Hematopoietic multipotent progenitor cell treated with erythropoietin and hydrocortisone succinate and interleukin-3 and kit ligand, for 15 days (in vitro differentiated cells): Measurements from ENCODE around the gene KCNE4.
A peak's percentile ranks its signal among the peaks of the same experiment; 100 is the strongest.

Source experiments
- DNase-seq: peaks from one replicate; pipeline ENCODE4 v3.0.0-alpha.2; 2015; ENCODE audit warnings: low spot score

The KCNE4 gene

DNA sequence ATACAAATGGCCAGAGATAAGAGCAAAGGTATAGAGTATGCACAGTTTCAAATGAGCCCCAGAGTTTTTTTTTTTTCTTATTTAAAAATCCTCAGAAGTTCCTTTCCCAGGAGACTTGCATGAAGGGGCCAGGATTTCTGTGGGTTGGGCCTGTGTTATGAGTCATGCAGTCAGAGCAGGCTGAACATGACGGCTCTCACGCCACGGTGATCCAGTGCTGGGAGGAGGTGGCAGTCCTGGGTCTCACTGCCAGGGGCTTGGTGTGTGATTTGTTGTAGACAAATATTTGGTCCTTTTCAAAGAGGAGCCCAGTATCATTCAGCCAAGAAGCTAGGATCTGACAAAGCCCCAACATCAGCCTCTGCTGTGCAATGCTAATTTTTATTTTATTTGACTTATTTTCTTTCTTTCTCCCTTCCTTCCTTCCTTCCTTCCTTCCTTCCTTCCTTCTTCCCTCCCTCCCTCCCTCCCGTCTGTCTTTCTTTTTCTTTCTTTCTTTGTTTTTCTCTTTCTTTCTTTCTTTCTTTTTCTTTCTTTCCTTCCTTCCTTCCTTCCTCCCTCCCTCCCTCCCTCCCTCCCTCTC, 10.4 kb upstream of the KCNE4 start:
- no peak for DNase-seq

DNA sequence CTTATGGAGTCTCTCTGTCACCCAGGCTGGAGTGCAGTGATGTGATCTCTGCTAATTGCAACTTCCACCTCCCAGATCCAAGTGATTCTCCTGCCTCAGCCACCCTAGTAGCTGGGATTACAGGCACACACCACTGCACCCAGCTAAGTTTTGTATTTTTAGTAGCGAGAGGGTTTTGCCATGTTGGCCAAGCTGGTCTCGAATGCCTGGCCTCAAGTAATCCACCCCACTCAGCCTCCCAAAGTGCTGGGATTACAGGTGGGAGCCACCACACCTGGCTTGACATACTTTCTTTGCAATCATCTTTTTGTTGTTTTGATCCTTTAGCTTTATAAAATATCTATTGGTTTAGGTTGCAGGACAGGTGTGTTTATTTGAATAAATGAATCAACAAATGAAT, 9.7 kb upstream of the KCNE4 start:
- no peak for DNase-seq

DNA sequence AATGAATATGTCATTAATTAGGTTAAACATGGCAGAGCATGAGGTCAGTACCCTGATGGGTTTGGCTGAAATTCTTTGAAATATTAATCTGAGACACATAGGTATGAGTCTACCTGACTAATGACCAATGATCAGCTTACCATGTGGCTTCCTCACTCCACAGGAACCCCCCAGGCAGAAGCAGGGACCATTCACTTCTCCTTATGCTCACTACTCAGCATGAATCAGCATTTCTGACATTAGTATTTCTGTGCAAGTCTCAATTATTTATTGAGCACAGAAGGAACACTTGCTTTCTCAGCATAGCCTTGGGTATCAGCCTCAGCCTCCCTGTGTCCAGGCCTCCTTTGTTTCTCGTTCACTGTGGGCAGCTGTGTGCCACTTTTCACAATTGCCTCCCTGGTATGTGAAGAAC, 9.3 kb upstream of the KCNE4 start:
- DNase-seq: no peak

DNA sequence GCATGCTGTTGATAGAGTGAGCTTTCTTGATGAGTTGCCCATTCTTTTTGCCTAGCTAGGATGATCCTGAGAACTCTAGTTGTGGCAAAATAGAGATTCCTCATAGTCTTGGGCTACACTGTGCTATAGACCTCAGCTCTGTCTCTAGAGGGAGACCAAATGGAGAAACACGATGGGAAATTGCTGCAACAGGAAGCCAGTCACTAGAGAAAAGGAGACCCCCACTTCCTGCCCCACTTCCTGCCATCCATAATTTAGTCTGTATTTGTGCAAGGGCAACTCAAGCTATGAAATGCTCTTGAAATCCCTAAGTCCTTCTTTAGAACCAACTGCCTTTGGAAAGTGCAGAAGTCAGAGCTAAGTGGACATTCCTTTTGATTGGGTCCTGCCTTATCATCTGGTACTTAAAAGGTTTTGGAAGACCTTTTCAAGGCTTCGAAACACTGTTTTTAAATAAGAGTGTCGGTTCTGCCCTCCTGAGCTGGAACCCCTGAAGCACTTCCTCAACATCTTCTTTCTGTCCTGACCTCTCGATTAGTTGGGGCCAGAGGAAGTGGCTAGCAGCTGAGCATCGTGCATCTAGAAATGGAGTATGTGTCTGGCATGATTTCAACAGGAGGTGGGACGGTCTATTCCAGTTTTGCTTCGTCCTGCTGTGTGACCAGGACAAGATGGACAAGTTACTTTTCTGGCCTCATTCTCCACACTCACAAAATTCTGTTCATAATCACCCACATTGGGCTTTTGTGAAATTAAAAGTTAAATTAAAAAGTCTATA, 8.6 kb upstream of the KCNE4 start:
- no peak for DNase-seq

DNA sequence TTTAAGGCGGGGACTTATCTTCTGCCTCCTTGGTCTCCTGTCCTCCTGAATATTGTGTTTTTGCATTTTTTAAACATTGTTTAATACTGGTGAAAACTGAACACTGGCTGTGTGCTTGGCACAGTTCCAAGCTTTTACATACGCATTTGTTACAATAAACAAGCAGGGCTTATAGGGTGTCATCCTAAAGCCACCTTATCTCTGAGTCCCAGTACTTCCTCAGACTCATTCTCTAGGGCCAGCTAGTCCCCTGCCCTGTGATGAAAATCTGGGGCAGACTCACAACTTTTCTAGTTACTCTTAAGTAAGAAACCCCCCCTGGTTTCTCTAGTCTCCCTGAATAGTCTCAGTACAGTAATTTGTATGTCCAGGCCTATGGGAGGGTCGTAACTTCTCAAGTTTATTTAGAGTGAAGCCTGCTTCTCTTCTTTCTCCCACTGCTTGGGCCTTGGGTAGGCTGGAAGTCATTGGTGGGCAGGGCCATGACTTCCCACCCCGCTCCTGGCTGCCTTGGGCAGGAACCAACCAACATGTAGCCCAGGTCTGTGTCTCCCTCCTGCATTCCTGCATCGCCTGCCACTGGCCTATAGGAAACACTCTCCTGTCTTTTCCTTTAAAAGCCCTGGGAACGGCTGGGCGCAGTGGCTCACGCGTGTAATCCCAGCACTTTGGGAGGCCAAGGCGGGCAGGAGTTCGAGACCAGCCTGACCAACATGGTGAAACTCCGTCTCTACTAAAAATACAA, 7.7 kb upstream of the KCNE4 start:
- peak; percentile 7 for DNase-seq

DNA sequence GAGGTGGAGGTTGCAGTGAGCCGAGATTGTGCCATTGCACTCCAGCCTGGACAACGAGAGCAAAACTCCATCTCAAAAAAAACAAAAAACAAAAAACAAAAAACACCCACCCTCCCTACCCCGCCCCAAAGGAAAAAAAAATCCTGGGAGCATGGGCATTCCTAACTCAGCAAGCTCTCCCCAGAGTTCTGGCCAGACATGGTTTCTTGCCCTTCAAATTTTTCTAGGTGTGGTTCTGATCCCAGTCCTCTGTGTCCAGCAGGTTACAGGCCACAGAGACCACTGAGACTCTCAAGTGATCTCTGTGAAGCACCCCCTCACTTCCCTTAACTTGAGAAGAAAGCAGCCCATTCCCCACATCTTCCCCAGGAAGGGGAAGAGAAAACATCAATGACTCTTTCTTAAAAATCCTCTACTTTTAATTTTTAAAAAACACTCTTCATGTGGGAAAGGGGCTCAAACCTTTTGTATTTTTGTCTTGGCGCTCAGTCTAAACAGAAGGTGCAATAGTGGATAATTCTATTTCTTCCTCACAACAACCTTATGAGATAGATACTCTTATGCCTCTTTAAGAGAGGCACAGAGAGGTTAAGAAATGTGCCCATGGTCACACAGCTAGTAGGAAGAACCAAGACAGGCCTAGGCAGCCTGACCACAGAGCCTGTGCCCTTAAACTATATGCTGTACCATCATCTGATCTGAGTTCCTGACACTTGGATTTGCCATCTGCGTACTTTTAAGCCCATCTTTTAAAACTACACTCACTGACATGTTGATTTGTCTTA, 6.9 kb upstream of the KCNE4 start:
- no peak for DNase-seq

DNA sequence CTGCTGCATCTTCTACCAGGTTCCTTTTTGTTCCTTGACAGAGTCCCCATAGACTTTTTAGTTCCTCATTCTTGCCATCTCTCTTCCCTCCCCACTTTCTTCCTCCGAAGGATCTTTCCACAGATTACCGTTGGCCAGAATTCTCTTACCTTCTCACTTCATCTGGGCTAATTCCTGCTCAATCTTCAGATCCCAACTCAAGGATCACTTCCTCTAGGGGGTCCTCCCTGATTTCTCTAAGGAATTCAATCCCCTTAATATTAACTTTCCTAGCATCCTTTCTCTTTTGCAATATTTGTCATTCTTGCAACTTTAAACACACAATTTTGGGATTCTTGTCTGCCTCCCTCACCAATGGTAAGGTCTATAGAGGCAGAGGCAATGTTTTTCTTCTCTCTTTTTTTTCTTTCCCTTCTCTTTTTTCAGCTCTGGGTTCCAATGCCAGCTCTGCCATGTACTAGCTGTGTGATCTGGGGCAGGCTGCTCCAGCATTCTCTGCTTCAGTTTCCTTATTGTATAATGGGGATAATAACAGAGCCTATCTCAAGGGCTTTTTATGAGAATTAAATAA, 5.4 kb upstream of the KCNE4 start:
- no peak for DNase-seq

DNA sequence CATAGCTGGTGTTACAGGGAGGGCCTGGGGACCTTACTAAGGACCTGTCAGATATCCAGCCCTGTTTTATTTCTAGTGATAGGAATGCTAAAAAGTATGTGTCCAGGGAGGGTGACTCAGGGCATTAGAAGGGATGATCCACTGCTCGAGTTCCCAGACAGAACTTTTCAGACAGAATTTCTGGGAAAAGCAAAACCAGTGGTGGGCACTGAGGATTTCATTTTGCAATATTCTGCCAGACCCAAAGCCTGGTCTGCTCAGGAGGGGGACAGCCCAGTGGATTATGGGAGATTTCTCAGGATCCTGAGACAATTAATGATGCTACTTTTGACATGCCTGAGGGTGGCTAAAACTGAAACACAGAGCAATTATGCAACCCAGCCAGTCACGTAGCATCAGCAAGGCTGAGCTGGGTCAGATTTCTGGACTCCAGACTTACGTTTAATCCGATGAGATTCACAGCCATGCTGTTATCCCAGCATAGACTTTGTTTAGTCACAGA, 4.7 kb upstream of the KCNE4 start:
- no peak for DNase-seq

DNA sequence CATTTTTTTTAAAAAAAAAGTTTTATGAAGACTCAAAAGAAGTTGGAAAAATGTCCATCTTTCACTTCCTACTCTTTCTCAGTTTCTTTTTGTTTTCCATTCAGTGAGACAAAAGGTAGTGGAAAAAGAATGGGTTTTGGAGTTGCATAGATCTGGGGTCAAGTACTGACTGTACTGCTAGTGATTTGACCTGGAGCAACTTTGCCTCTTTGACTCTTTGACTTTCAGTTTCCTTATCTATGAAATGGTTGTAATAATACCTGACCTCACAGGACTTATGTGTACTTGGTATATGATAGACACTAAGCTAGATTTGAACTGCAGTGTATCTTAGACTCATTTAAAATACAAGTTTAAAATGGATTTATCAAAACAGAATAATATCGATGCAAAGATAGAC, 3.5 kb upstream of the KCNE4 start:
- DNase-seq: no peak

DNA sequence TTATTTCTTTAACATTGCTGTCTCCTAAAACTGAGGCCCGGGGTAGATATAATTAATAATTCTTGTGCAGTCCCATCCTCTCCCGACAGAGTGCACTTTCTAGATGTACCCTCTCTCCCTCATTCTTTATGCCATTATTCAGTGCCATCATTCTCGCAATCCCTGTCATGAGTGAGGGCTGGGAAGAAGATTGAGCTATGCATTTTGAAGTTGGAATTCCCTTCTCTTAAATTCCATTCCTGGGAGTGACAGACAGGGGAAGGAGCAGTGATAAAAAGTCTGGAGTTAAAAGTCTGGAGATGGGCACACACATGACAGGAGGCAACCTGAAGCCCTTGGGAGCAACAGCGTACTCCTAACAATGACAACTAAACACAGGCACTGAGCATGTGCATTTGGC, 2.6 kb upstream of the KCNE4 start:
- DNase-seq: no peak

DNA sequence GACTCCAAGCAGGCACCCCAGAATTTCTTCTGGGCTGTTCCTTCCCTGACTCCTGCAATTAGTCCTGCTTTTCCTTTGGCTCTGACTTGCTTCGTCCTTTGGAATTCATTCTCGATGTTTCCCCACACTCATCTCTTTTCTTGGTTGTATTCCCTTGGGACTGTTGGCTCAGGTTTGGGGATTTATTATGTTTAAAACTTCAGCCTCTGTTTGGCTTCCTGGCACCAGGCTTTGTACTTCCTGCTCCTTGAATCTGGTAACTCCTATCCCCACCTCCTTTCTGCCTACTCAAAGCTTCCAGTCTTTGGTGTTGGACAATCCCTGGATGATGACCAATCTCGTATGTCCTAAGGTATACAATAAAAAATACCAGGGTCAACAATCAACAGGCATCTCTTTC, 1.8 kb upstream of the KCNE4 start:
- no peak for DNase-seq

DNA sequence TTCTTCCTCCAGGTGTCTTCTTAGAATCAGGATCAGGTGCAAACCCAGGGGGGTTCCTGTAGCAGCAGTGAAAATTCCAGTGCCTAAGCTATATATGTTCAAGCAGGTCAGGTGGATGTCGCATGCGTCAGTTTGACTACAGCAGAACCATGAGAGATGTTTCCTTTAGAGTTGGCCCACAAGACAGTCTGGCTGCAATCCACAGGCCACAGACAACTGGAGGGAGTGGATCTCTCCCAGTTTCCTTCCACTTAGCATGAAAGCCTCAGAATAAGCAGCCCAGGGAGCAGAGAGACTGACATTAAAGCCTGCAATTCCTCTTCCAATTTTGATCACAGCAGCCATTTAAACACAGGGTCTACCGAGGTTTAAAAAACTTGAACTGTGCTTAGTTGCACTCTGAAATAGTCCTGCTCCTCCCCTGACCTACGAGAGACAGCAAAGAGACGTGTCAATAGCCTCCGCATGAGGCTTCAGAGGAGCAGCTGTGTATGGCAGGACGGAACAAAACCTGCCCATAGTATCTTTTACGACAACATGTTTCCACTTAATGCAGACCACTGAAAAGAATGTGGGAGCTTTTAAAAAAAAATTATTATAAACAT, 988 bp upstream of the KCNE4 start:
- DNase-seq: no peak

DNA sequence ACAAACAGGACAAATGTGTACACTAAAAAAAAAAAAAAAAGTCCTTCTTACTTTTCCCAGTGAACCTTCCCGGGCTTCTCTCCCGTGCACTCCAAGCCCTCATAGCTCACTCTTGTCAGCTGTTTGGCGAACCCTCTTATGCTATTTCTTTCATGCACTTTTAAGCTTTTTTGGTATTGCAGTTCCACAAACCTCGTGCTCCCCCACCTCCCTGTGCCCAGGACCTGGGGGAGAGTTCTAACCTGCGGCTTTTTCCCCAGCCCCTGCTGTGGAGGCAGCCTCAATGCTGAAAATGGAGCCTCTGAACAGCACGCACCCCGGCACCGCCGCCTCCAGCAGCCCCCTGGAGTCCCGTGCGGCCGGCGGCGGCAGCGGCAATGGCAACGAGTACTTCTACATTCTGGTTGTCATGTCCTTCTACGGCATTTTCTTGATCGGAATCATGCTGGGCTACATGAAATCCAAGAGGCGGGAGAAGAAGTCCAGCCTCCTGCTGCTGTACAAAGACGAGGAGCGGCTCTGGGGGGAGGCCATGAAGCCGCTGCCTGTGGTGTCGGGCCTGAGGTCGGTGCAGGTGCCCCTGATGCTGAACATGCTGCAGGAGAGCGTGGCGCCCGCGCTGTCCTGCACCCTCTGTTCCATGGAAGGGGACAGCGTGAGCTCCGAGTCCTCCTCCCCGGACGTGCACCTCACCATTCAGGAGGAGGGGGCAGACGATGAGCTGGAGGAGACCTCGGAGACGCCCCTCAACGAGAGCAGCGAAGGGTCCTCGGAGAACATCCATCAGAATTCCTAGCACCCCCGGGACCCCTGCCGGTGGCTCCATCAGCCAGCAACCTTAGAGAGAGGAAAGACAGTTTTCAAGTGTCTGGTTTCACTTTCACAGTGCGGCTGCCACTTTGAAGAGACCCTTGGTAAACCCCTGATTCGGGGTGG, 826 bp downstream of the KCNE4 start:
- DNase-seq: no peak

DNA sequence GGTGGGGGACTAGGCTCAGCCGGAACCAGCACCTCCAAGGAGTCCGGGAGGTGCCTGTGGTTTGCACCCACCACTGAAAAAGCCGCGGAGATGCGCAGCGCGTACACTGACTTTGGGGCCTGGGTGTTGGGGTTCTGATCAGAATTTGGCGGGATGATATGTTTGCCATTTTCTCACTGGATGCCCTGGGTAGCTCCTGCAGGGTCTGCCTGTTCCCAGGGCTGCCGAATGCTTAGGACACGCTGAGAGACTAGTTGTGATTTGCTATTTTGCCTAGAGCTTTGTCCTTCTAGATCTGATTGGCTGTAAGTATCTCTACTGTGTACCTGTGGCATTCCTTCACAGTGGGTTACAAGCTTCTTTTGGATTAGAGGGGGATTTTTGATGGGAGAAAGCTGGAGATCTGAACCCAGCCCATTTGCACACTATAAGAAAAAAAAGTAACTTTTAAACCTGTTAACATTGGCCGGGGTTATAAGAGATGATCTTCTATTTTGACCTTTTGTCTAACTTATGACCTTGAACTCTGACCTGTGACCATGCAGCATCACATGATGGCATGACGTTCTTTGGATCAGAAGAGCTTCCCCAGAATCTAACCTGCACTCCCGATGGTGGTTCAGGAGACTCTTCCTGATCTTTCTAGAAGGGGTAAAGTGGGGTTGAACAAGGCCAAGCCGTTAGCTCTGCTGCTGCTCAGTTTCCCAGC, 1.6 kb downstream of the KCNE4 start:
- no peak for DNase-seq

DNA sequence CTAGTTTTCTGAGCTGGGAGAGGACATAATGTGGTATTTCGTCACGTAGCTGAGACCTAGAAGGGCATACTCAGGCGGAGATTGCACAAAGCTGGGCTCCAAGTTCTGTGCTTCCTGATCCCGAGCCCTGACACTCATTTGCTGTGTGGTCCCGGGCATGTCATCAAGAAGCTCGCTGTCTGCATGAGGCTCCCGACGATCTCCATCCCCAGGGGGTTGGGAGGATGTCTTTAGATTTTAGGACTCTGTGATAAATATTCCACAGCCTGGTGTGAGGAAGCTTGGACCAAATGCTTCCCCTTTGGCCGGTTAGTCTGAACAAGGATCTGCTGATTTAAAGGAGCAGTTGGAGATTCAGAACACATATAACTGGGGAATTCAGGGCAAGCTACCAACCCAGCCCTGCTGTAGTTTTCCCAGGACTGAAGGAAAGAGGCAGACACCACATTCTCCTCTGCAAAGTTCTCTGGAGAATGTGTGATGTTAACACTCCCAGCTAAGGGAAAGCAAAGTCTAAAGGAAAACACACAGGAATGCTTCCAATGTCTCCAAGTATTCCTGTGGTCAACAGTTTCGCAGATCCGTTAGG, 2.3 kb downstream of the KCNE4 start:
- DNase-seq: no peak

DNA sequence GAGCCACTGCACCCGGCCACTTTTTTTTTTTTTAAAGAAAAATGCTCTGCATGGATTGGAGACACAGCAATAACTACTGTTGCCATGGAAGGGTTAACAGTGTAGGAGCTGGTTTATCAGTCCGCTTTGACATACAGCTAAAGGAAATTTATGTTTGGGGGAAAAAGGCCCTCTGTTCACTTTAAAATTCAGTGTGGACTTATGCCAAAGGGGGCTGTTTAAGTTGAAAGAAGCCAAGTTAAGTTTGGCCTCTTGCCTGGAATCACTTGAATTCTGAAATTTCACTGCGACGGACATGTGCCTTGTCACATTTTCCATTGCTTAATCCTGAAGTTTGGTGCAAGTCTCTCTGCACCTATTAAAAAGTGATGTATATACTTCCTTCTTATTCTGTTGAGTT, 3.1 kb downstream of the KCNE4 start:
- DNase-seq: no peak

DNA sequence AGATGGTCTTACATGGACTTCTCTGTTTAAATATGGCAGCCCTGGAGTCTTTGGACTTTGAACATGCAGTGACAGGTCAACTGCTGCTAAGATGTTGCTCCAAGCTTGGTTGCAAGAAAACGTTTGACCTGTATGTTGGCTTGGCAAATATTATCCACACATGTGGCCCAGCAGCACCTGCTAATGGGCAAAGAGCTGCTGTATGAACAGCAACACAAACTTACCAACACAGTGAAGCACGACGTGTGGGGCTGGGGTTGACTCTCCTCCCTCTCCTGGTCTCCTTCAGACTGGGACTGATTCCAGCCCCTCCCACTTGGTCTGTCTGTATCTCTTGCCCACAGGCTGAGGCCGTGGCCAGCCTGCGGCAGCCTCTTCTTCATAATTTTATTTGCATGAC, 3.8 kb downstream of the KCNE4 start:
- DNase-seq: no peak

DNA sequence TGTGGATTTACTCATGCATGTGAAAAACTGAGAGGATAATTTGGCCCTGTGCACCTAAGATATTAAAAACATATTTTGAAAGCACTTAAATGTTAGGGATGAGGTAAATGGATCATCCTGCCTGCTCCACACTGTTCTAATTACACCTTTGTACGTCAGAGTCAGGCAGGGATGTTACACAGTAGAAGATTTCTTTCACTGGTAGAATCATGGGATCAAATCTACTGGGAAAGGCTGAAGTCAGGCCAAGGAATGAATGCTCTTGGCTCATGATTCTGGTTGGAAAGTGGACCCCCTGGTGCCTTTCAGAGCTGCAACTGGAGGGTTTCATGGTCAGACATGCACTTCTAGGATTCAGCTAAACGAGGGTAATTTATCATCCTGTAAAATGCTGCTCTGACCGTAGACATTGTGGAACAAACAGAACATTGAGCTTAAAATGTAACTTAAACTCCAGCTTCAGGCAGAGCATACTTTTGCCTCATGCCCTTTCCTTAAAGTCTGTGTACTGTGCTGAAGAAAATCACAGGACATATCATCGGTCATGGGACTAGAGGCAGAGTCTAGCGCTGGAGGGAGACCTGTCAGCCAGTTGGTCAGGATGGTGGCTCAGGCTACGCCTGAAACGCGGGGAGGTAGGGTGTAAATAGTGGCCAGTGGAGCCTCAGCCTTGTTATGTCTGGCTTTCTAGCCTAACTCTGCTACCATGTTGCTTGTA, 4.9 kb downstream of the KCNE4 start:
- DNase-seq: no peak

DNA sequence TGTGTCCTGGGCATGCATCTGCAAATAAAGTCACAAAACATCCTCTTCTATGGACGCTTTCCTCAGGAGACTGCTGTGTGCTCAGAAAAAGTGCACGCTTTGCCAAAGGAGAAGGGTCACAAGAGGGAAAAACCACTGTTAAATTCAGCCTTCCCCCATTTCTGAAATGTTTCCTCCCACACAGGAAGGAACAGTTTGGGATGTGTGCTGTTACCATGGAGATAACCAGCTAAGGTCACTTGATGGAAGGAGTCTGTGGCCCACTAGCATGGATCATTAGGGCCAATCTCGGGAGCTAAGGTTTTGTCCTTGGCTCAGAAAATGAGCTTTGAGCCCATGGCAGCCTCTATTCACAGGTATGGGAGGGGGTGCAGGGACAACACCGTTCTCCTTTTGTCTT, 5.6 kb downstream of the KCNE4 start:
- DNase-seq: no peak
